ENCODE data around the gene EEF2K. TPM values are rescaled to one million over a fixed set of nuclear protein-coding genes. Genes with fewer than 3 reads are reported as not detected.
"Not testable (repeated sequence)": the region's sequence is repeated elsewhere in the genome, so short reads cannot be mapped to it uniquely, and the experiment has no call there.

Gene EEF2K
- total RNA-seq, 1 donor, result 26.3 TPM

GRCh38 chr16:22194707-22195444 lies 11.2 kb upstream of the EEF2K start:
- no peak for TF ChIP-seq CTCF (IDR thresholded peaks at IDR 0.05; ENCODE audit: insufficient read depth, low read depth, low read length)
- DNase-seq (ENCODE audit: low read depth), result no peak
- H3K4me3 ChIP-seq (ENCODE audit: low read depth, low read length), result no peak overlapping the region

GRCh38 chr16:22195445-22195694 lies 10.7 kb upstream of the EEF2K start:
- TF ChIP-seq CTCF (IDR thresholded peaks at IDR 0.05; ENCODE audit: insufficient read depth, low read depth, low read length), result no peak
- no peak for DNase-seq (ENCODE audit: low read depth)
- no peak overlapping the region for H3K4me3 ChIP-seq (ENCODE audit: low read depth, low read length)

GRCh38 chr16:22195695-22196558 lies 10.2 kb upstream of the EEF2K start:
- DNase-seq (ENCODE audit: low read depth), result peak; percentile 92
- H3K4me3 ChIP-seq (ENCODE audit: low read depth, low read length), result peak overlapping the region; percentile 68
- TF ChIP-seq CTCF (IDR thresholded peaks at IDR 0.05; ENCODE audit: insufficient read depth, low read depth, low read length), result peak; percentile 89

GRCh38 chr16:22196559-22197168 lies 9.4 kb upstream of the EEF2K start:
- not testable (repeated sequence) for DNase-seq (ENCODE audit: low read depth)
- peak overlapping the region; percentile 68 for H3K4me3 ChIP-seq (ENCODE audit: low read depth, low read length)

GRCh38 chr16:22198547-22199293 lies 7.4 kb upstream of the EEF2K start:
- DNase-seq (ENCODE audit: low read depth), result no peak
- no peak overlapping the region for H3K4me3 ChIP-seq (ENCODE audit: low read depth, low read length)
- peak; percentile 1 for TF ChIP-seq CTCF (IDR thresholded peaks at IDR 0.05; ENCODE audit: insufficient read depth, low read depth, low read length)

GRCh38 chr16:22202261-22202637 lies 3.8 kb upstream of the EEF2K start:
- no peak for DNase-seq (ENCODE audit: low read depth)

More at GRCh38 chr16:22202261-22202637, 3.8 kb upstream of the EEF2K start:
- H3K4me3 ChIP-seq (ENCODE audit: low read depth, low read length), result no peak overlapping the region
- TF ChIP-seq CTCF (IDR thresholded peaks at IDR 0.05; ENCODE audit: insufficient read depth, low read depth, low read length), result no peak
